ENCODE measurements around the gene SEL1L3. TPM values are rescaled to one million over a fixed set of nuclear protein-coding genes. Genes with fewer than 3 reads are reported as not detected.

Gene SEL1L3
- total RNA-seq, 1 donor from 2014 or later, result 13.3 TPM

DNA sequence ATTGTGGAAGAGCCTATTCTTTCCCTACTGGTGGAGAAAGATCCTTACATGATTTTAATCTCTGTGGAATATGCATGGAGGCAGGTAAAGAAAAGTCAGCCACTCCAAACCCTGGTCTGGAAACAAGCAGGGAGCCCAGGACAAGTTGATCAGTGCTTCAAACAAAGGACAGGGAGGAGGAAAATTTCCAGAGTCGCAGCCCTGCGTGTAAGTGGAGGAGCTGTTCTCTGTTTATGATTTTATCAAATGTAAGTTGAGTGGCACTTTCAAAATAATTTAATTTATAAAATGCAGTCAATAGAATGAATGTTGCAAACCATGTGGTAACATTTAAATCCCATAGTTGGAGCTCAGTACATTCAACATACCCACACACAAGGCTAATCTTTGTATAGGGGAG lies 150.2 kb downstream of the SEL1L3 start:
- intact Hi-C loops (cut with DNase I), result no loop called here
- no peak for DNase-seq (ENCODE audit: low spot score in 2 of 2)
- Histone ChIP-seq H3K27me3 (no peaks in the 10 kb centered on the region), H3K9me3 (no peaks in the 10 kb centered on the region), H3K36me3 (no peaks in the 10 kb centered on the region), H3K4me1 (no peaks in the 10 kb centered on the region), H3K27ac (no peak overlapping the region), H3K4me3 (no peak overlapping the region)
- TF ChIP-seq, protein P1, sequence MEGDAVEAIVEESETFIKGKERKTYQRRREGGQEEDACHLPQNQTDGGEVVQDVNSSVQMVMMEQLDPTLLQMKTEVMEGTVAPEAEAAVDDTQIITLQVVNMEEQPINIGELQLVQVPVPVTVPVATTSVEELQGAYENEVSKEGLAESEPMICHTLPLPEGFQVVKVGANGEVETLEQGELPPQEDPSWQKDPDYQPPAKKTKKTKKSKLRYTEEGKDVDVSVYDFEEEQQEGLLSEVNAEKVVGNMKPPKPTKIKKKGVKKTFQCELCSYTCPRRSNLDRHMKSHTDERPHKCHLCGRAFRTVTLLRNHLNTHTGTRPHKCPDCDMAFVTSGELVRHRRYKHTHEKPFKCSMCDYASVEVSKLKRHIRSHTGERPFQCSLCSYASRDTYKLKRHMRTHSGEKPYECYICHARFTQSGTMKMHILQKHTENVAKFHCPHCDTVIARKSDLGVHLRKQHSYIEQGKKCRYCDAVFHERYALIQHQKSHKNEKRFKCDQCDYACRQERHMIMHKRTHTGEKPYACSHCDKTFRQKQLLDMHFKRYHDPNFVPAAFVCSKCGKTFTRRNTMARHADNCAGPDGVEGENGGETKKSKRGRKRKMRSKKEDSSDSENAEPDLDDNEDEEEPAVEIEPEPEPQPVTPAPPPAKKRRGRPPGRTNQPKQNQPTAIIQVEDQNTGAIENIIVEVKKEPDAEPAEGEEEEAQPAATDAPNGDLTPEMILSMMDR (IDR thresholded peaks at IDR 0.05), result no peak

DNA sequence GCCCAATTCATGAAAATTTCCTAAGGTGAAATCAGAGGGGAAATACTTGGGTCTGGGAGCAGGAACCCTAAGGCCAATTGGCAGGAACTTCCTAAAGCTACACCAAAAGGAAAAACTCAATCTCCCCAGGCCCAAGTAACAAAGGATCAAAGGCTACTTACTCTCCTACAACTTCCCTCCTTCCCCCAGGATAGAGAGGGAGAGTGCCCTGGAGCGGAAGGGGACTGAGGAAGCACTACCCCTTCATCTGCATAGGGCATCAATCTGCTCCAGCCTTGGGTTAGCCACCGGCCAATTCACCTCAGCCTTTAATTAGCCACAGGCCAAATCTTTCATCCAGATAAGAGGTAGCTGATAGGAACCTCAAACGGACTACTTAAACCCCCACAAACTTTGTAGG lies 152.2 kb downstream of the SEL1L3 start:
- no peaks in the 10 kb centered on the region for H3K9me3 ChIP-seq
- H3K36me3 ChIP-seq, result no peaks in the 10 kb centered on the region
- intact Hi-C loops (cut with DNase I), result no loop called here
- no peak overlapping the region for H3K27ac ChIP-seq
- DNase-seq (ENCODE audit: low spot score in 2 of 2), result no peak
- H3K4me3 ChIP-seq, result no peak overlapping the region
- no peaks in the 10 kb centered on the region for H3K27me3 ChIP-seq
- H3K4me1 ChIP-seq, result no peaks in the 10 kb centered on the region
- TF ChIP-seq, protein P1 (IDR thresholded peaks at IDR 0.05), result no peak

DNA sequence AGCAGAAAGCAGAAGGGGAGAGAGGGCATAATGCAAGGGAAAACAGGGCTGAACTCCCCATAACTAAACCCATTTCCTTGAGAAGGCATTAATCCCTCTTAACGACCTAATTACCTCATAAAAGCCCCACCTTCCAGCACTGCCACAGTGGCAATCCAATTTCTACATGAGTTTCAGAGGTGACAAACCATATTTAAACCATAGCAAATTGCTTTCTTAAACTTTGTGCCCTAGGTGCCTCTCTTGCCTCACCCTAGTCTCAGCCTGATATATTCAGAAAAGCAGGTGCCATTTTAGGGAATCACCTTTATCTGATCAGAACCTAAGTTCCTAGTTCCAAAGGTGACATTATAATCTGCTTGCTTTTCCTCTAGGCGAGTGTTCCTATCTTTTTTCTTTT lies 158.3 kb downstream of the SEL1L3 start:
- no peaks in the 10 kb centered on the region for H3K36me3 ChIP-seq
- no peaks in the 10 kb centered on the region for H3K9me3 ChIP-seq
- intact Hi-C loops (cut with DNase I), result no loop called here
- no peaks in the 10 kb centered on the region for H3K4me1 ChIP-seq
- no peak overlapping the region for H3K27ac ChIP-seq
- H3K27me3 ChIP-seq, result no peaks in the 10 kb centered on the region
- no peak for DNase-seq (ENCODE audit: low spot score in 2 of 2)
- TF ChIP-seq, protein P1 (IDR thresholded peaks at IDR 0.05), result no peak
- no peak overlapping the region for H3K4me3 ChIP-seq

DNA sequence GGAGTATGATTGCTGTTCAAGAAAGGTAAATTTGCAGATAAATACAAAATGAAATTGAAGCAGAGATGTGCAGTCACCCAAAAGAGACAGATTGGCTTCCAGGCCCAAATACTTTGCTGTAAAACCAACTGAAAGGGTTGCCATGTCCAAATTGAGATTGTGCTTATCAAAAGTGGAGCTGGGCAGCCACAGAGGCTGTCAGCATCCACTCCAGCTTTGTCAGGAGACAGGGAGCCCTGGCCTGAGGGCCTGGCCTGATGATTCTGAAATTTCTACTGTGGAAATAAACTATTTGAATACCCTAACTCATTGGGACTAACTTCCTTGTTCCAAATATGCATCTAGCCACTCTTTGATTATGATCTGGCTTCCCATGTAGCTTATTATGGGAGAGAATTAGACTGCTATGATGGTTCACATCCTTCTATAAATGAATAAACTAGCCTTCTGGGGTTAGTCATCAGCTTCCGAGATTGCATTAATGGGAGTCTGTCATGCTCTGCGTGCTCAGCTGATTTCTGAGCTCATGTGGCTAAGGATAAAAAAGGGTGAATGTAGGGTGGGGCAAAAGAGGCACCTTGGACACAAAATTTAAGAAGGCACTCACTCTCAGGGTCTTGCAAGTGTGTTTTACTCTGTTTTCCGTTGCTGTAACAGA lies 158.9 kb downstream of the SEL1L3 start:
- Histone ChIP-seq H3K4me3 (no peak overlapping the region), H3K9me3 (no peaks in the 10 kb centered on the region), H3K4me1 (no peaks in the 10 kb centered on the region), H3K27ac (no peak overlapping the region), H3K36me3 (no peaks in the 10 kb centered on the region), H3K27me3 (no peaks in the 10 kb centered on the region)
- TF ChIP-seq, protein P1 (IDR thresholded peaks at IDR 0.05), result no peak
- intact Hi-C loops (cut with DNase I), result no loop called here
- no peak for DNase-seq (ENCODE audit: low spot score in 2 of 2)

DNA sequence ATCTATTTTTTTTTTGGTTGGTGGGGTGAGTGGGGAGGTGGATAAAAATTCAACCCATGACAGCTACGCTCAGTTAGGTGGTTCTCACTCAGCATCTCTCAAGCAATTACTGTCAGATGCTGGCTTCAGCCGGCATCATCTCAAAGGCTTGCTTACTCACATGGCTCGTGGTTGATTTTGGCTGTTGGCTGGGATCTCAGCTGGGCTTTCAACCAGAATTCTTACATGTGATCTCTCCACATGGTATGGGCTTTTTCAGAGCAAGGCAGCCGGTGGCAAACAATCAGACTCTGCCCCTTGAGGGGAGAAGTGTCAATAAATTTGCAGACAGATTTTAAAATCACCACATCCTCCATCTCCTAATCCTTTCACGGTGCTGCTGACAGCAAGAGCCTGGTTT lies 159.9 kb downstream of the SEL1L3 start:
- DNase-seq (ENCODE audit: low spot score in 2 of 2), result no peak
- Histone ChIP-seq H3K4me3 (no peak overlapping the region), H3K4me1 (no peaks in the 10 kb centered on the region), H3K27ac (no peak overlapping the region), H3K36me3 (no peaks in the 10 kb centered on the region), H3K27me3 (no peaks in the 10 kb centered on the region), H3K9me3 (no peaks in the 10 kb centered on the region)
- intact Hi-C loops (cut with DNase I), result no loop called here
- TF ChIP-seq, protein P1 (IDR thresholded peaks at IDR 0.05), result no peak

DNA sequence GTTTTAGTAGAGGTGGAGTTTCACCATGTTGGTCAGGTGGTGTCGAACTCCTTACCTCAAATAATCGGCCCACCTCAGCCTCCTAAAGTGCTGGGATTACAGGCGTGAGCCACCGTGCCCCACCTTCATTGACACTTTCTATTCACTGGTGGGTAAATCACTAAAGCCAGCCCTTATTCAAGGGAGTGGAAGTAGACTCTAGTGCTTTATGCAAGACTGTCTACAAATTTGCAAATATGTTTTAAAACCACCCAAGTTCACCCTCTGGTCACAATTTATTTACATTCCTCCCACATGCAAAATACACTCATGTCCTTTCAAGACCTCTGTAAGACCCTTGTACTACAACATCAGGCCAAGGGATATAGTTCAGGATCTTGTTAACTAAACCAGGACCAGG lies 162.1 kb downstream of the SEL1L3 start:
- intact Hi-C loops (cut with DNase I), result no loop called here
- DNase-seq (ENCODE audit: low spot score in 2 of 2), result no peak
- TF ChIP-seq, protein P1 (IDR thresholded peaks at IDR 0.05), result no peak

More for the DNA sequence above, 162.1 kb downstream of the SEL1L3 start:
- no peaks in the 10 kb centered on the region for H3K4me1 ChIP-seq
- H3K9me3 ChIP-seq, result no peaks in the 10 kb centered on the region
- no peak overlapping the region for H3K27ac ChIP-seq
- H3K27me3 ChIP-seq, result no peaks in the 10 kb centered on the region
- no peak overlapping the region for H3K4me3 ChIP-seq
- H3K36me3 ChIP-seq, result no peaks in the 10 kb centered on the region

Measured in ascending aorta (tissue), 2 donors.